K562 (cell line): Measurements from ENCODE around the gene CSF2RB. TPM values are rescaled to one million over a fixed set of nuclear protein-coding genes. Genes with fewer than 3 reads are reported as not detected.

Experiments used
- ATAC-seq: fragments of 200-7000 bp; cut with Tn5 transposase; 3 replicates; pipeline ENCODE4 v1.9.1; 2020; ENCODE audit warnings: moderate library complexity
- BruUV-seq: library from RNA; stranded (reverse); fragments of 400-500 nt; replicated peaks from 2 replicates; lab custom pipeline; 2021; lab: Mats Ljungman, UMichigan
- CTCF ChIA-PET: fragments of 300-600 bp; formaldehyde crosslinking; extraction: SDS; loops from one replicate; lab custom pipeline; 2021; ENCODE audit warnings: low intra/inter-chr PET ratio; lab: Yijun Ruan, JAX
- POLR2A ChIA-PET: fragments of 300-600, 350-650 bp; sonication (Branson Sonifier 250); formaldehyde crosslinking; extraction: SDS; loops from one replicate; lab custom pipeline; 2021; ENCODE audit warnings: antibody characterized with exemption, inconsistent platforms; lab: Yijun Ruan, JAX
- DNase-seq, 4 experiments: peaks; one replicate each; pipeline versions ENCODE4 v3.0.0 to v3.0.0-alpha.2; 2011 to 2018; ENCODE audit warnings: low spot score in 3 of 4, mixed read lengths in 3 of 4; ENCODE audit errors: extremely low read depth in 1 of 4
- FAIRE-seq: peaks from 2 replicates; lab custom pipeline; 2011; peaks lifted over from hg19 to GRCh38; lab: Jason Lieb, UNC
- H2AFZ ChIP-seq: 2 replicates; pipeline ENCODE4 v1.6.0; 2011; ENCODE audit warnings: low read depth, low read length, control low read depth, inconsistent platforms
- H3K27ac ChIP-seq: fragments of 200-600 bp; 3 replicates; pipeline ENCODE4 v1.8.0; 2011; ENCODE audit warnings: low read depth, mild to moderate bottlenecking, control low read depth, inconsistent platforms, low read length, moderate library complexity, mixed read lengths; ENCODE audit errors: extremely low read depth
- H3K27me3 ChIP-seq, 2 experiments: fragments of 300-600 bp in 1 of 2; 2 replicates in 1 of 2; 3 replicates in 1 of 2; pipeline versions ENCODE4 v1.6.0 to v1.8.0; 2011; ENCODE audit warnings: inconsistent platforms in 2 of 2, low read length in 2 of 2, mild to moderate bottlenecking in 1 of 2, mixed read lengths in 1 of 2, moderate library complexity in 1 of 2; ENCODE audit not compliant: control insufficient read depth in 2 of 2, insufficient read depth in 2 of 2
- H3K36me3 ChIP-seq: fragments of 300-600 bp; 3 replicates; pipeline ENCODE4 v1.8.0; 2011; ENCODE audit warnings: mild to moderate bottlenecking, low read length, inconsistent platforms; ENCODE audit not compliant: control insufficient read depth, insufficient read depth
- H3K4me1 ChIP-seq, 2 experiments: fragments of 200-600 bp in 1 of 2; replicated peaks in 1 of 2; 2 replicates in 1 of 2; 3 replicates in 1 of 2; pipeline versions ENCODE4 v1.5.1 to v1.8.0; 2011; ENCODE audit warnings: inconsistent platforms in 2 of 2, low read length in 2 of 2, mild to moderate bottlenecking in 1 of 2, mixed read lengths in 1 of 2, moderate library complexity in 1 of 2; ENCODE audit not compliant: control insufficient read depth in 2 of 2, insufficient read depth in 2 of 2
- H3K4me2 ChIP-seq: 2 replicates; pipeline ENCODE4 v1.6.1; 2011; ENCODE audit warnings: low read length, control low read depth, inconsistent platforms, mixed read lengths; ENCODE audit not compliant: insufficient read depth
- H3K4me3 ChIP-seq: fragments of 200-600 bp; sonication (generic), shearing (Covaris generic); 2 replicates; pipeline ENCODE4 v1.5.1; 2016; ENCODE audit warnings: control low read depth, inconsistent platforms
- H3K79me2 ChIP-seq: fragments of 200-600 bp; 3 replicates; pipeline ENCODE4 v1.8.0; 2011; ENCODE audit warnings: low read length, inconsistent platforms; ENCODE audit not compliant: control insufficient read depth, insufficient read depth
- H3K9ac ChIP-seq, 2 experiments: 2 replicates each; pipeline versions ENCODE4 v1.6.0 to v1.6.1; 2011; ENCODE audit warnings: low read depth in 2 of 2, low read length in 2 of 2, control low read depth in 1 of 2, inconsistent platforms in 1 of 2, mild to moderate bottlenecking in 1 of 2, mixed read lengths in 1 of 2; ENCODE audit not compliant: insufficient read depth in 1 of 2
- H3K9me1 ChIP-seq: one replicate; pipeline ENCODE4 v1.6.0; 2011; ENCODE audit warnings: inconsistent platforms, mild to moderate bottlenecking, low read length, moderate library complexity; ENCODE audit not compliant: control insufficient read depth, insufficient read depth
- H3K9me3 ChIP-seq: replicated peaks from 2 replicates; pipeline ENCODE4 v1.5.1; 2011; ENCODE audit warnings: low read depth, low read length, inconsistent platforms; ENCODE audit not compliant: control insufficient read depth, insufficient read depth
- H4K20me1 ChIP-seq: replicated peaks from 2 replicates; pipeline ENCODE4 v1.6.1; 2011; ENCODE audit warnings: low read length, inconsistent platforms, mixed read lengths; ENCODE audit not compliant: control insufficient read depth, insufficient read depth
- CAMTA2 ChIP-seq: fragments of 250-450 bp; sonication (Bioruptor Pico); conservative IDR thresholded peaks from 2 replicates; pipeline ENCODE4 v1.5.1; 2022
- CUX1 ChIP-seq: fragments of 200-800 bp; sonication (Bioruptor generic); IDR thresholded peaks from 2 replicates; pipeline ENCODE4 v1.6.1; 2016; ENCODE audit warnings: missing genetic modification characterization, missing compliant biosample characterization
- HDAC2 ChIP-seq: fragments of 450-650 bp; IDR thresholded peaks from 2 replicates; pipeline ENCODE4 v1.6.1; 2016; ENCODE audit warnings: mild to moderate bottlenecking
- KLF13 ChIP-seq: fragments of 450-650 bp; IDR thresholded peaks from 2 replicates; pipeline ENCODE4 v1.6.1; 2016; ENCODE audit warnings: missing genetic modification characterization, low read depth, mild to moderate bottlenecking, missing compliant biosample characterization, moderate library complexity, borderline replicate concordance
- MAX ChIP-seq: sonication (generic); formaldehyde crosslinking; IDR thresholded peaks from 2 replicates; pipeline ENCODE4 v1.9.0; 2022; ENCODE audit warnings: mild to moderate bottlenecking, missing genetic modification reagents
- PHB ChIP-seq: fragments of 250-450 bp; sonication (Bioruptor Pico); IDR thresholded peaks from 2 replicates; pipeline ENCODE4 v1.5.0; 2021
- SMAD2 ChIP-seq: fragments of 150-350 bp; IDR thresholded peaks from 2 replicates; pipeline ENCODE4 v1.6.1; 2014; ENCODE audit warnings: low read depth, mild to moderate bottlenecking, low read length
- ZEB2 ChIP-seq: fragments of 450-650 bp; IDR thresholded peaks from 2 replicates; pipeline ENCODE4 v1.6.1; 2016
- ZNF165 ChIP-seq: fragments of 250-450 bp; sonication (Bioruptor Pico); IDR thresholded peaks from 2 replicates; pipeline ENCODE4 v1.4.0; 2020; ENCODE audit warnings: borderline replicate concordance
- ZNF398 ChIP-seq: fragments of 250-450 bp; sonication (Bioruptor Pico); IDR thresholded peaks from 2 replicates; pipeline ENCODE4 v1.8.0; 2021; ENCODE audit warnings: moderate library complexity, mild to moderate bottlenecking, inconsistent platforms
- WGBS: fragments of 100-300 bp; shearing (Covaris generic); methylation state at CpG from one replicate; pipeline ENCODE4 v1.1.6; 2016; ENCODE audit warnings: low coverage, mixed read lengths; ENCODE audit not compliant: insufficient coverage; ENCODE audit errors: missing lambda C conversion rate; 5-methylcytosine and 5-hydroxymethylcytosine counted together
- in situ Hi-C: fragments of 300-500 bp; cut with MboI; formaldehyde crosslinking; loops from 4 replicates; pipeline ENCODE4 v1.15.0; 2018; ENCODE audit warnings: inconsistent platforms, mixed read lengths
- intact Hi-C: fragments of 100-400 bp; cut with micrococcal nuclease; formaldehyde crosslinking; loops from 2 replicates; pipeline ENCODE4 v1.14.2; 2022
- polyA plus RNA-seq, 8 experiments: library from polyadenylated mRNA; depleted of rRNA in 4 of 8; stranded (reverse) in 5 of 8; unstranded in 3 of 8; fragments of >200 nt; fragmentation: Nextera tagmentation in 2 of 8; fragmentation: Illumina TruSeq in 1 of 8; extraction: Ambion mirVana in 2 of 8; extraction: Trizol in 1 of 8; gene quantifications; 2 replicates each; pipeline versions ENCODE4 v1.2.1 to v1.2.3, GENCODE V29; 2011 to 2014; ENCODE audit warnings: inconsistent platforms in 1 of 8, missing spikeins in 1 of 8
- total RNA-seq, 7 experiments: library from RNA; depleted of rRNA in 6 of 7; stranded (reverse); fragments of >200 nt in 6 of 7; fragmentation: Illumina TruSeq in 2 of 7; extraction: Trizol in 2 of 7; gene quantifications; 2 replicates each; pipeline versions ENCODE4 v1.2.1 to v1.2.3, GENCODE V29; 2011 to 2021; ENCODE audit warnings: low replicate concordance in 1 of 7
- TF ChIP-seq, protein P1 (sequence below): fragments of 450-650 bp; formaldehyde crosslinking; IDR thresholded peaks from 2 replicates; pipeline ENCODE4 v1.4.0; 2020; ENCODE audit warnings: mild to moderate bottlenecking, mixed read lengths

Gene CSF2RB
- total and polyA plus RNA-seq, 9 of the 15 experiments (the other 6 are each of a cell fraction or from before 2014, with no cell fraction given) = 0.04 to 1.0 (median 0.36) TPM

- no TSS peak for BruUV-seq
- TF ChIP-seq KLF13 (tag) = no peak
- TF ChIP-seq, protein P1, sequence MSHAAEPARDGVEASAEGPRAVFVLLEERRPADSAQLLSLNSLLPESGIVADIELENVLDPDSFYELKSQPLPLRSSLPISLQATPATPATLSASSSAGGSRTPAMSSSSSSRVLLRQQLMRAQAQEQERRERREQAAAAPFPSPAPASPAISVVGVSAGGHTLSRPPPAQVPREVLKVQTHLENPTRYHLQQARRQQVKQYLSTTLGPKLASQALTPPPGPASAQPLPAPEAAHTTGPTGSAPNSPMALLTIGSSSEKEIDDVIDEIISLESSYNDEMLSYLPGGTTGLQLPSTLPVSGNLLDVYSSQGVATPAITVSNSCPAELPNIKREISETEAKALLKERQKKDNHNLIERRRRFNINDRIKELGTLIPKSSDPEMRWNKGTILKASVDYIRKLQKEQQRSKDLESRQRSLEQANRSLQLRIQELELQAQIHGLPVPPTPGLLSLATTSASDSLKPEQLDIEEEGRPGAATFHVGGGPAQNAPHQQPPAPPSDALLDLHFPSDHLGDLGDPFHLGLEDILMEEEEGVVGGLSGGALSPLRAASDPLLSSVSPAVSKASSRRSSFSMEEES (CRISPR knock-in tag) = peak; percentile 91
- TF ChIP-seq CUX1 (CRISPR knock-in tag) = no peak
- TF ChIP-seq ZNF398 (CRISPR knock-in tag) = no peak
- TF ChIP-seq MAX = no peak
- TF ChIP-seq ZNF165 = 0 out of 2 replicates have a peak, but pooled peaks have one; percentile 9
- no peak for TF ChIP-seq ZEB2
- no peak for TF ChIP-seq SMAD2
- TF ChIP-seq PHB (CRISPR knock-in tag) = no peak
- no peak for TF ChIP-seq CAMTA2
- TF ChIP-seq HDAC2 = no peak
These were observed 5.9 kb upstream of the CSF2RB start for GRCh38 chr22:36907253-36908195.

More at GRCh38 chr22:36907253-36908195, 5.9 kb upstream of the CSF2RB start:
- Histone ChIP-seq H3K27me3 (peaks cover 0 to 11% of the 10 kb centered on the region in 2 experiments; a peak in 3 of 5 replicates), H3K4me2 (no peak overlapping the region), H4K20me1 (no peaks in the 10 kb centered on the region), H3K9me3 (no peaks in the 10 kb centered on the region), H3K36me3 (no peaks in the 10 kb centered on the region), H3K4me1 (no peaks in the 10 kb centered on the region), H3K9ac (no peak overlapping the region), H3K9me1 (no peaks in the 10 kb centered on the region), H3K27ac (no peak overlapping the region), H3K79me2 (no peaks in the 10 kb centered on the region), H3K4me3 (no peak overlapping the region), H2AFZ (no peak overlapping the region)
- ChIA-PET POLR2A (interaction anchor here (0.5 to 0.8 kb wide), 2 partner anchors 25 to 54 kb away, joined by 3 read pairs; no protein-coding TSS in a partner anchor), CTCF (no interaction called here)
- DNase-seq = no peak
- in situ Hi-C loops (no loop called here), intact Hi-C loops (no loop called here)
- no peak for ATAC-seq
- no peak for FAIRE-seq
- 4% methylated on average over 4 of the region's 7 CpGs for WGBS
